Measurements from ENCODE around the gene AFP. TPM values are rescaled to one million over a fixed set of nuclear protein-coding genes. Genes with fewer than 3 reads are reported as not detected.
A peak's percentile ranks its signal among the peaks of the same experiment; 100 is the strongest.

AFP gene
- total and polyA plus RNA-seq, 2 of the 13 experiments (the other 11 are each of a cell fraction or from before 2014, with no cell fraction given): 9,434 to 13,105 TPM

DNA sequence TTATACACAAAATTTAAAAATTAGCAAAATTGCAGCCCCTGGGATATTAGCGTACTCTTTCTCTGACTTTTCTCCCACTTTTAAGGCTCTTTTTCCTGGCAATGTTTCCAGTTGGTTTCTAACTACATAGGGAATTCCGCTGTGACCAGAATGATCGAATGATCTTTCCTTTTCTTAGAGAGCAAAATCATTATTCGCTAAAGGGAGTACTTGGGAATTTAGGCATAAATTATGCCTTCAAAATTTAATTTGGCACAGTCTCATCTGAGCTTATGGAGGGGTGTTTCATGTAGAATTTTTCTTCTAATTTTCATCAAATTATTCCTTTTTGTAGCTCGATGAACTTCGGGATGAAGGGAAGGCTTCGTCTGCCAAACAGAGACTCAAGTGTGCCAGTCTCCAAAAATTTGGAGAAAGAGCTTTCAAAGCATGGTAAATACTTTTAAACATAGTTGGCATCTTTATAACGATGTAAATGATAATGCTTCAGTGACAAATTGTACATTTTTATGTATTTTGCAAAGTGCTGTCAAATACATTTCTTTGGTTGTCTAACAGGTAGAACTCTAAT, 26.0 kb upstream of the AFP start (continued):
- TF ChIP-seq, protein P1, sequence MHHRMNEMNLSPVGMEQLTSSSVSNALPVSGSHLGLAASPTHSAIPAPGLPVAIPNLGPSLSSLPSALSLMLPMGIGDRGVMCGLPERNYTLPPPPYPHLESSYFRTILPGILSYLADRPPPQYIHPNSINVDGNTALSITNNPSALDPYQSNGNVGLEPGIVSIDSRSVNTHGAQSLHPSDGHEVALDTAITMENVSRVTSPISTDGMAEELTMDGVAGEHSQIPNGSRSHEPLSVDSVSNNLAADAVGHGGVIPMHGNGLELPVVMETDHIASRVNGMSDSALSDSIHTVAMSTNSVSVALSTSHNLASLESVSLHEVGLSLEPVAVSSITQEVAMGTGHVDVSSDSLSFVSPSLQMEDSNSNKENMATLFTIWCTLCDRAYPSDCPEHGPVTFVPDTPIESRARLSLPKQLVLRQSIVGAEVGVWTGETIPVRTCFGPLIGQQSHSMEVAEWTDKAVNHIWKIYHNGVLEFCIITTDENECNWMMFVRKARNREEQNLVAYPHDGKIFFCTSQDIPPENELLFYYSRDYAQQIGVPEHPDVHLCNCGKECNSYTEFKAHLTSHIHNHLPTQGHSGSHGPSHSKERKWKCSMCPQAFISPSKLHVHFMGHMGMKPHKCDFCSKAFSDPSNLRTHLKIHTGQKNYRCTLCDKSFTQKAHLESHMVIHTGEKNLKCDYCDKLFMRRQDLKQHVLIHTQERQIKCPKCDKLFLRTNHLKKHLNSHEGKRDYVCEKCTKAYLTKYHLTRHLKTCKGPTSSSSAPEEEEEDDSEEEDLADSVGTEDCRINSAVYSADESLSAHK (CRISPR knock-in tag; IDR thresholded peaks at IDR 0.05; ENCODE audit: borderline replicate concordance): no peak
- TF ChIP-seq RBM22 (optimal IDR thresholded peaks at IDR 0.05; ENCODE audit: low read length) (peak; percentile 57), ZNF44 (CRISPR knock-in tag; IDR thresholded peaks at IDR 0.05) (no peak), PRDM15 (CRISPR knock-in tag; IDR thresholded peaks at IDR 0.05) (0 out of 2 replicates have a peak, but pooled peaks have one; percentile 13), ETV6 (CRISPR knock-in tag; conservative IDR thresholded peaks at IDR 0.05) (no peak), PAF1 (CRISPR knock-in tag; IDR thresholded peaks at IDR 0.05) (peak; percentile 82; the same call in 1 of the 2 replicates), HDAC2 (CRISPR knock-in tag; IDR thresholded peaks at IDR 0.05) (no peak), JDP2 (CRISPR knock-in tag; IDR thresholded peaks at IDR 0.05; ENCODE audit: borderline replicate concordance) (no peak), ZNF20 (CRISPR knock-in tag; IDR thresholded peaks at IDR 0.05) (no peak), CENPX (CRISPR knock-in tag; IDR thresholded peaks at IDR 0.05) (no peak), ZNF570 (CRISPR knock-in tag; IDR thresholded peaks at IDR 0.05; ENCODE audit: borderline replicate concordance) (no peak), ZNF274 (CRISPR knock-in tag; IDR thresholded peaks at IDR 0.05) (no peak), PHF8 (CRISPR knock-in tag; IDR thresholded peaks at IDR 0.05) (peak; percentile 11; the same call in 1 of the 2 replicates), MATR3 (CRISPR knock-in tag; IDR thresholded peaks at IDR 0.05) (no peak), MTA3 (CRISPR knock-in tag; IDR thresholded peaks at IDR 0.05) (no peak), ZNF546 (CRISPR knock-in tag; conservative IDR thresholded peaks at IDR 0.05) (no peak), POLR2A (IDR thresholded peaks at IDR 0.05; ENCODE audit: insufficient read depth in 1 of 2, low read depth in 2 of 2, low read length in 2 of 2) (peak in 1 of 2 experiments; percentile 9; a peak in 2 of 4 replicates), ZNF33B (CRISPR knock-in tag; IDR thresholded peaks at IDR 0.05) (no peak)
- TF ChIP-seq, protein P2, sequence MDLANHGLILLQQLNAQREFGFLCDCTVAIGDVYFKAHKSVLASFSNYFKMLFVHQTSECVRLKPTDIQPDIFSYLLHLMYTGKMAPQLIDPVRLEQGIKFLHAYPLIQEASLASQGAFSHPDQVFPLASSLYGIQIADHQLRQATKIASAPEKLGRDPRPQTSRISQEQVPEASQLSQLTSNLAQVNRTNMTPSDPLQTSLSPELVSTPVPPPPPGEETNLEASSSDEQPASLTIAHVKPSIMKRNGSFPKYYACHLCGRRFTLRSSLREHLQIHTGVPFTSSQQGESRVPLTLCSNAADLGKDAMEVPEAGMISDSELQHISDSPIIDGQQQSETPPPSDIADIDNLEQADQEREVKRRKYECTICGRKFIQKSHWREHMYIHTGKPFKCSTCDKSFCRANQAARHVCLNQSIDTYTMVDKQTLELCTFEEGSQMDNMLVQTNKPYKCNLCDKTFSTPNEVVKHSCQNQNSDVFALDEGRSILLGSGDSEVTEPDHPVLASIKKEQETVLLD (CRISPR knock-in tag; IDR thresholded peaks at IDR 0.05; ENCODE audit: low read depth): no peak
- TF ChIP-seq, protein P3, sequence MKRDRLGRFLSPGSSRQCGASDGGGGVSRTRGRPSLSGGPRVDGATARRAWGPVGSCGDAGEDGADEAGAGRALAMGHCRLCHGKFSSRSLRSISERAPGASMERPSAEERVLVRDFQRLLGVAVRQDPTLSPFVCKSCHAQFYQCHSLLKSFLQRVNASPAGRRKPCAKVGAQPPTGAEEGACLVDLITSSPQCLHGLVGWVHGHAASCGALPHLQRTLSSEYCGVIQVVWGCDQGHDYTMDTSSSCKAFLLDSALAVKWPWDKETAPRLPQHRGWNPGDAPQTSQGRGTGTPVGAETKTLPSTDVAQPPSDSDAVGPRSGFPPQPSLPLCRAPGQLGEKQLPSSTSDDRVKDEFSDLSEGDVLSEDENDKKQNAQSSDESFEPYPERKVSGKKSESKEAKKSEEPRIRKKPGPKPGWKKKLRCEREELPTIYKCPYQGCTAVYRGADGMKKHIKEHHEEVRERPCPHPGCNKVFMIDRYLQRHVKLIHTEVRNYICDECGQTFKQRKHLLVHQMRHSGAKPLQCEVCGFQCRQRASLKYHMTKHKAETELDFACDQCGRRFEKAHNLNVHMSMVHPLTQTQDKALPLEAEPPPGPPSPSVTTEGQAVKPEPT (CRISPR knock-in tag; IDR thresholded peaks at IDR 0.05; ENCODE audit: low read depth): no peak
- TF ChIP-seq, protein P4, sequence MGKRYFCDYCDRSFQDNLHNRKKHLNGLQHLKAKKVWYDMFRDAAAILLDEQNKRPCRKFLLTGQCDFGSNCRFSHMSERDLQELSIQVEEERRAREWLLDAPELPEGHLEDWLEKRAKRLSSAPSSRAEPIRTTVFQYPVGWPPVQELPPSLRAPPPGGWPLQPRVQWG (CRISPR knock-in tag; IDR thresholded peaks at IDR 0.05; ENCODE audit: borderline replicate concordance, low read depth): no peak
